Breast epithelium (tissue), 3 donors: ENCODE results near the gene PRKG1.

Experiments used
- POLR2AphosphoS5 ChIP-seq, 3 donors: sonication (generic); formaldehyde crosslinking; IDR thresholded peaks; one replicate each; pipeline ENCODE4 v1.6.1; 2017; ENCODE audit warnings: antibody characterized with exemption in 3 of 3
- TF ChIP-seq, protein P1 (sequence below), 3 donors: fragments of 450-650 bp; IDR thresholded peaks; one replicate each; pipeline ENCODE4 v1.5.1; 2016 to 2017; ENCODE audit warnings: antibody characterized with exemption in 3 of 3, mild to moderate bottlenecking in 3 of 3, moderate library complexity in 3 of 3

GRCh38 chr10:52229291-52229931, 1155.1 kb downstream of the PRKG1 start:
- TF ChIP-seq, protein P1, sequence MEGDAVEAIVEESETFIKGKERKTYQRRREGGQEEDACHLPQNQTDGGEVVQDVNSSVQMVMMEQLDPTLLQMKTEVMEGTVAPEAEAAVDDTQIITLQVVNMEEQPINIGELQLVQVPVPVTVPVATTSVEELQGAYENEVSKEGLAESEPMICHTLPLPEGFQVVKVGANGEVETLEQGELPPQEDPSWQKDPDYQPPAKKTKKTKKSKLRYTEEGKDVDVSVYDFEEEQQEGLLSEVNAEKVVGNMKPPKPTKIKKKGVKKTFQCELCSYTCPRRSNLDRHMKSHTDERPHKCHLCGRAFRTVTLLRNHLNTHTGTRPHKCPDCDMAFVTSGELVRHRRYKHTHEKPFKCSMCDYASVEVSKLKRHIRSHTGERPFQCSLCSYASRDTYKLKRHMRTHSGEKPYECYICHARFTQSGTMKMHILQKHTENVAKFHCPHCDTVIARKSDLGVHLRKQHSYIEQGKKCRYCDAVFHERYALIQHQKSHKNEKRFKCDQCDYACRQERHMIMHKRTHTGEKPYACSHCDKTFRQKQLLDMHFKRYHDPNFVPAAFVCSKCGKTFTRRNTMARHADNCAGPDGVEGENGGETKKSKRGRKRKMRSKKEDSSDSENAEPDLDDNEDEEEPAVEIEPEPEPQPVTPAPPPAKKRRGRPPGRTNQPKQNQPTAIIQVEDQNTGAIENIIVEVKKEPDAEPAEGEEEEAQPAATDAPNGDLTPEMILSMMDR (IDR thresholded peaks at IDR 0.05) = no peak
- no peak for TF ChIP-seq POLR2AphosphoS5 (IDR thresholded peaks at IDR 0.05)
